ENCODE results near the gene GPR173.

Gene GPR173

DNA sequence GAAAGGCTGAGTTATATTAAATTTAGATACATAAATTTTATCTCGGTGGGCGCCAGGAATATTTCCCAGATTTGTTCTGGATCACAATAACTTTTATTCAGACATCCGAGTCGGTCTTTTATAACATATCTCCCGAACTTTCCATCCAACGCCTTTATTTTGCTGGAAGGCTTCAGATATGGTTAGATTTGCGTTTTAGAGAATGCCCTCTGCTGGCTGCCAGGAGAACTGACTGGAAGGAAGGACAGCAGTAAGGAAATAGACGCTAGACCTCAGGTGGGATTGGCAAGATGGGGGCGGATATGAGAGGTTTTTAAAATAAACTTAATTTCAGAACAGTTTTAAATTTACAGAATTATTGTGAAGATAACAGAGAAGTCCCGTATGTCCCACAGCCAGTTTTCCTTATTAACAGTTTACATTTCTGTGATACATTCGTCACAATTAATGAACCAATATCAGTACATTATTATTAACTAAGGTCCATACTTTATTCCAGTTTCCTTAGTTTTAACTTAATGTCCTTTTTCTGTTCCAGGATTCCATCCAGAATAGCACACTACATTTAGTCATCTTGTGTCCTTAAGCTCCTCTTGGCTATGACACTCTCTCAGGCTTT lies 40.7 kb downstream of the GPR173 start:
- DNase-seq (ENCODE audit: low read depth in 2 of 3, low spot score in 1 of 3), result peak in 1 of 3 donors; percentile 47

DNA sequence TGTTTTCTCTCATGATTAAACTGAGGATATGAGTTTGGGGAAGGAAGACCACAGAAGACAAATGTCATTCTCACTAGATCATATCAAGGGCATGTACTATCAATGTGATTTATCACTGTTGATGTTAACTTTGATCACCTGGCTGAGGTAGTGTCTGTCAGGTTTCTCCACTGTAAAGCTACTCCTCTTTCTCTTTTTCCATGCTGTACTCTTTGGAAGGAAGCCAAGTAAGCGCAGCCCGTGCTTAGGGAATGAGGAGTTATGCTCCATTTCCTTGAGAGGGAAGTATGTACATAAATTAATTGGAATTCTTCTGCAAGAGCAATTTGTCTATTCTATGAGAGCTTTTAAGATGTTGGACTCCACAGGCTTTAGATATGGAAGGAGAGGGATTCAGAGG lies 41.3 kb downstream of the GPR173 start:
- DNase-seq (ENCODE audit: low read depth in 2 of 3, low spot score in 1 of 3), result no peak

DNA sequence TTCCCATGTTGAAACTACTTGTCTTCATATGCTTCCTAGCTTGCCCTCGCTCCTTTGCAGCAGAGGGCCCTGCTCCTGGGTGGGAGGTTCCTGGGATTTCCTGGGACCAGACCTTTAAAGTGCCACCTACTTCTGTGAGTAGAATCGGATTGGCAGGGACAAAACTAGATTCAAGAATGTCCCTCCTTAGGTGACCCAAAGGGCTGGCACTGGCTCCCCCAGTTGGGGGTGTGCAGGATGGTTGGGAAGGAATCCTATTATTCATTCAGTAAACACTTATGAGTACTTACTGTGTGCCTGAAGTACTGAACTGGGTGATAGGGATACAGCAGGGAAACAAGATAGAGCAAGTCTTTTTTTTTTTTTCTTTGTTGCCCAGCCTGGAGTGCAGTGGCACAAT lies 42.8 kb downstream of the GPR173 start:
- no peak for DNase-seq (ENCODE audit: low read depth in 2 of 3, low spot score in 1 of 3)

DNA sequence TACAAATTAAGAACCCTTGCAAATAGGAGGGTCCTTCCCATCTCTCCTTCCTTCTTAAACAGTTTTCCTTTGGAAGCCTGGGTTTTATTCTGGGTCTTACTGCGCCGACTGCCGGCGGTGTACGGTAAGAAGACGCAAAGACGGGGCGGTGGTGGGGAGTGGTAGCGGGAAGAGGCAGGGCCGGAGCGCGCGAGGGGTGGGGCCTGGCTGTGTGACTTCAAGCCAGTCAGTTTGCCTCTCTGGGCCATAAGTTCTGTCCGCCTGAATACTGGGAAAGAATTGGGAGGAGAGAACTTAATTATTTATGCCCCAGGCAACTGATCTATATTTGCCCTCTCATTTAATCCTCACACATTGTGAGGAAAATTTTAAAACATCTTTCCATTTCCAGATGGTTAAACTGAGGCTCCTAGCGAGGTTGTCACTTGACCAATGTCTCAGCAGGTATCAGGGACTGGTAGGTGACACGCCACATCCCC lies 44.6 kb downstream of the GPR173 start:
- DNase-seq (ENCODE audit: low read depth in 2 of 3, low spot score in 1 of 3), result peak; percentile 55 to 72 (median 66)

DNA sequence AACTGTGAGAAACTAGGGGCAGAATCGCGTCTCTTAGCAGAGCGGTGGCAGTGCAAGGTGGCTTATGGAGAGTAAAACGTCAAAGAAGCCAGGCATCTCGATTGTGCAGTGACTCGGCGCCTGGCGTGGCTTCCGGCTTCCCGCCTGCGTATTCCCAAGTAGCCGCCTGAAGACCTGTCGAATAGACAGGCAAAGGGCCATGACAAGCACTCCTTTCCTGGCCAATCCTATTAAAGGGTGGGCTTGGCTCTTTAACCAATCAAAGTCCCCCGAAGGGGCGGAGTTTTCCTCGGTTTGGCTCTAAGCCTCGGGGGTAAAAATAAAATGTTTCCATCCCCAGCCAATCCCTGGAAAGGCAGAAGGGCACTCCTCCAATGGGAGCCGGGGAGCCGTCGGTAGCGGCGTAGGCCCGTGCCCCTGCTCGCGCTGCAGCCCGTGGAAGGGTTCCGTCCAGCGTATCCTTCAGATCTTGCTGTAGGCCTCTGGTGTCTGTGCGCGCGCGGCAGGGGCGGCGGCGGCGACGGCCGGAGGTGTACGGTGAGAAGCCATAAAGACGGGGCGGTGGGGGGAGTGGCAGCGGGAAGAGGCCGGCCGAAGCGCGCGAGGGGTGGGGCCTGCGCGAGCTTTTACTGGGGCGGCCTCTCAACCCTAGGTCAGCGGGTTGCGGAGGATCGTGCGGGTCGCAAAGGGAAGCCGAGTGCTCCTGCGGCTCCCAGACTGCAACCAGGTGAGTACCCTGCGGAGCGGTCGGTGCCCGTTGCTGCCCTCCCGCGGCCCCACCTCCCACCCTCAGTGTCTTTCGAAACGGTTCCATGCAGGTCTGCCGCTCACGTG lies 45.4 kb downstream of the GPR173 start, which contains the start of gene KANTR:
KANTR (plus strand) TSS at position 395 of the 834 bp plus-strand sequence. CDS start 30,131 bp downstream, outside the sequence.
- DNase-seq (ENCODE audit: low read depth in 2 of 3, low spot score in 1 of 3), result peak; percentile 65 to 70 (median 66)

DNA sequence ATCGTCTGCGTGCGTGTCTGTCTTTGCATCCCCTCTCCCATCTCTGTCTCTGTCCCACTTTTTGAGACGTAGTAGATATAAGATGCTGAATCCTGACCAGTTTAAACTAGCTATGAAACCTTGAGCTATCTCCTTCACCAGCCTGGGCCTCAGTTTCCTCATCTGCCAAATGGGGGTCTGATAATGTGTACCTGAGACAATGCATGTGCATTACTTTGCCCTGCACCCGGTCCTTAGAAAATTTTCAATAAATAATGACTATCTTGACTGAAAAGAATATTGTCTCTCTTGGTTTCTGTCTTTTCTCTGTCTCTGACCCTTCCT lies 46.0 kb downstream of the GPR173 start:
- no peak for DNase-seq (ENCODE audit: low read depth in 2 of 3, low spot score in 1 of 3)

DNA sequence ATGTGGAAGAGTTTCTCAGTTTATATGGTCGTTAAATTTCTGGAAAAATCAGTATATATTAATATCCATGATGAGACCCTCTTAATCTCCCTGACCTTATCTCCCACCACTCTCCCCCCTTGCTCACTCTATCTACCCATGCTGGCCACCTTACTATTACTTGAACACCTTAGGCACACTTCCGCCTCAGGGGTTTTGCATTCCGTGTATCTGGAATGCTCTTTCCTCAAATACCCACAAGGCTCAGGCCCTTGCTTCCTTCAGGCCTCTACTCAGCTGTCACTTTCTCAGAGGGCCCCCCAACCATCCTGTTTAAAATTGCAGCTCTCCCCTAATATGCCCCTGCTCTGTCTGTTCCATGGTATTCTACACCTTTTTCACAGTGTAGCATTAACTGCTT lies 47.2 kb downstream of the GPR173 start:
- DNase-seq (ENCODE audit: low read depth in 2 of 3, low spot score in 1 of 3), result no peak

DNA sequence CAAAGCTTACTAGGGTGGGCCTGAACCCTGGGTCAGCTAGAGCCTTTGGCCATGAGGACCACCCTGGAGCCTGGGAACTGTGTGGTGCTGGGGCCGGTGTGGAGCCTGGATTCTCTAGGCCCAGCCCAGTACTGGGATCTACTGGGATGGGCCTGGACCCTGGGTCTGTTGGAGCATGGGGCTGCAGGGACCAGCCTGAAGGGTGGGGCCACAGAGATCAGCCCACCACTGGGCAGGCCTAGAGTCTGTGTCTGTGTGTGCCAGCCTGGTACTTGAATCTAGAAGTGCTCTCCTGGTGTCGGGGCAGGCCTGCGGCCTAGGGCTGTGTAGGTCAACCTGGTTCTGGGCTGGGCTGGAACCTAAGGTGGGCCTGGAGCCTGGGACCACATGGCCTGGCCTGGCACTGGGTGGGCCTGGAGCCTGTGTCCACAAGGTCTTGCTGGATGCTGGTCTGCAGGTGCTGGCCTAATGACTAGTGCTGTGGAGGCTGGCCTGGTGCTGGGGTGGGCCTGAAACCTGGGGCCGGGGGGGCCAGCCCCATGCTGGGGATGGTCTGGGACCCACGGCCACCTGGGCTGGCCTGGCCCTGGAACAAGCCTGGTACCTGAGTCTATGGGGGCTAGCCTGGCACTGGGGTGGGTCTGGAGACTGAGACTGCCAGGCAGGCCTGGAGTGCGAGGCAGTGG lies 66.4 kb downstream of the GPR173 start:
- no peak for DNase-seq (ENCODE audit: low read depth in 2 of 3, low spot score in 1 of 3)

DNA sequence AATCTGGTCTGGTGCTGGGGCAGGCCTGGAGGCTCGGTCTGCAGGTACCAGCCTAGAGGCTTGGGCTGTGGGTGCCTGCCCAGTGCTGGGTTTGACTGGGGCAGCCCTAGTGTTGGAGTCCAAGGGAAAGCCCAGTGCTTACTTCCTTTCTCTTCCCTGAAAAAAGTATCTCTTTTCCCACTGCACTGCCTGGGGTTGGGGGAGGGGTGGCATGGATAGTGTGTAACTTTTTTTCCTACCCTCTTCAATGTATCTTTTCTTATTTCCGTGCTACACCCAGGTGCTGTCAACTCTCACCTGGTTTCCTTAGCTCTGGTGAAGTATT lies 66.9 kb downstream of the GPR173 start:
- DNase-seq (ENCODE audit: low read depth in 2 of 3, low spot score in 1 of 3), result no peak

DNA sequence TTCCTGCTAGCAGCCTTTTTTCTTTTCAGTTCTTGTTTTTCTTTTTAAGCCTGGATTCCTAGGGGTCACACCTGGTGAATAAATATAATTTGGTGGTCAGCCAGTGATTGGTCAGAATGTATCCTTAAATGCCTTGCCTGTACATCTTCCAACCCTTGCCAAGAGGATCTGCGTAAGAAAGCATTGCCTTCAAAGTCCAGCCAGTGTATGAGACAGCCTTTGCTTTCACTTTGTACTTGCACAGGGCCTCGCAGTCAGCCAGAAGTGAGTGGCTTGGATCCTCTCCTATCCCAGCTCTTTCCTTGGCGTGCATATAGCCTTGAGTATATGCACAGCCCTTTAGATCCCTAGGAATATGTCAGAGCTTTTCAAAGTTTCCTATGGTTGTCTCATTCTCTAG lies 67.5 kb downstream of the GPR173 start:
- no peak for DNase-seq (ENCODE audit: low read depth in 2 of 3, low spot score in 1 of 3)

DNA sequence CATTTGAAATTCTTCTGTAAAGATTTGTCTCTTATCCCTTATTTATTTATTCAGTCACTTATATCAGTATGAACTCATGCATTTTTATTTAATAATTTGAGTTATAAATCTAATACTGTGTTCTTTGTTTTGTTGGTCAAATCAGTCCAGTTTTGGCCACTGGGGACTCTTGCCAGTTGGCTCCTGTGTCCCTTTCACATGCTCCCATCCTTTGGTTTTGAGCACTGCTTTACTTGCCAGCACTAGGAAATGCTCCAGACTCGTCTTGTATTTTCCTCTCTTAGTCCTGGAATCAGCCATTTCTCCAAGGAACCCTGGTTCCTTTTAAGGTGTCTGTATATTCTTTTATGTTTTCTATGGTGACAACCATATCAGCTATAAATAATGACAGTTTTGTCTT lies 73.4 kb downstream of the GPR173 start:
- DNase-seq (ENCODE audit: low read depth in 2 of 3, low spot score in 1 of 3), result no peak

DNA sequence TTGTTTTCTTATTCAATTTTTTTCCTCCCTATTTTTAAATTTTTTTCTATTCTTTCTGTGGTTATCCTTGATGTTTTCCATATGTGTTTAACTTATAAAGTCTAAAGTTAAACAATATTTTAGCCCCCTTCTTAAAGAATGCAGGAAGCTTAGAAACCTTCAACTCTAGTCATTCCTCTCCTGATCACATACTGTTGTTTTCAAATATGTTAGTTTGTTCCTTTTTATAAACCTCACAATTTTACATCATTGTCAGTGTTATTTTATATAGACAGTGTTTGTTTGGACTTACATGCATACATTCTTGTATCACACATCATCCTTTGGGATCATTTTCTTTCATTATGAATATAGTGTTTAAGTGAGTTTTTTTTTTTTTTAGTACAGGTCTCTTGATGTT lies 76.9 kb downstream of the GPR173 start:
- DNase-seq (ENCODE audit: low read depth in 2 of 3, low spot score in 1 of 3), result no peak

DNA sequence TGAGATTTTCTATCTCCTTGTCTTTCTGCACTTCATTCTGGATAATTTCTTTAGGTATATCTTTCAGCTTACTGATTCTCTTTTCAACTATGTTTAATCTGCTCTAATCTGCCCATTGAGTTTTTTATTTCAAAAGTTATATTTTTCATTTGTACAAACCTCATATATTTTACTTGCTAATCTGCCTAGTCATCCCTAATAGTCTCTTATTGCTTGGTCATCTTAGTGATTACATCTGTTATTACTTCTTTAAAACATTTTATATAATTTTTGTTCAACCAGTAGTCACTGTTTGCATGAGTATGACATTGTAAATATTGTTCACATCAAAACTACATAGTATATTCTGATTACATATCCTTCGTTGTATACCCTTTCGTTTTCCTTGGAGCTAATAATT lies 77.8 kb downstream of the GPR173 start:
- no peak for DNase-seq (ENCODE audit: low read depth in 2 of 3, low spot score in 1 of 3)

DNA sequence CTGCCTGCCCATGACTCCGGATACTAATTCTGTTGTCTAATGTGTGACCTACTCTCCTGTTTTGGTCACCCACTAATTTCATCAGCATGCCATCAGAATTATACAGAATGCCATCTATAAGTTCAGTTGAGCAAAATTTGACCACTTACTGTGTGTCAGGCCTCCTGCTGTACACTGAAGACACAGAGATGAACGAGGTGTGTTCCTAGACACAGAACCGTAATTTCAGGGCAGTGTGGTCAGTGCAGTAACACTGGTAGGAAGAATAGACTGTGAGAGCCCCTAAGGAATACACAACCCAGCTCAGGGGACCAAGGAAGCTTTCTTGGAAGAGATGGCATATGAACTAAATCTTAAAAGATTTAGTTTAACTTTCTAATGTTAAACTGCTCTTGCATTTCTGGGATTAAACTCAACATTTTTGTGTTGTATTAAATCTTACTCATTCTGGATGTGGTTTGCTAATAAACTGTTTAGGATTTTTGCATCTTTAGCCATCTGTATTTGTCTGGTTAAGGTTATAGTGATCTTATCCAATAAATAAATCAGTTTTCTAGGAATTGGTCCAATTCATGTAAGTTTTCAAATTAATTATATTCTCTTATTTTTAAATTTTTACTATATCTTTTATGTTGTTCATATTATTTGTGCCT lies 79.6 kb downstream of the GPR173 start:
- DNase-seq (ENCODE audit: low read depth in 2 of 3, low spot score in 1 of 3), result no peak
